Endothelial cell of hepatic sinusoid (primary cell): ENCODE measurements around the gene PKIB.
"Not testable (repeated sequence)": the region's sequence is repeated elsewhere in the genome, so short reads cannot be mapped to it uniquely, and the experiment has no call there.

Experiments
- in situ Hi-C: cut with HindIII; loops from 2 replicates; pipeline ENCODE4 v1.10.0; 2017; ENCODE audit warnings: low sequenced_read_pairs

Gene PKIB, protein sequence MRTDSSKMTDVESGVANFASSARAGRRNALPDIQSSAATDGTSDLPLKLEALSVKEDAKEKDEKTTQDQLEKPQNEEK

DNA sequence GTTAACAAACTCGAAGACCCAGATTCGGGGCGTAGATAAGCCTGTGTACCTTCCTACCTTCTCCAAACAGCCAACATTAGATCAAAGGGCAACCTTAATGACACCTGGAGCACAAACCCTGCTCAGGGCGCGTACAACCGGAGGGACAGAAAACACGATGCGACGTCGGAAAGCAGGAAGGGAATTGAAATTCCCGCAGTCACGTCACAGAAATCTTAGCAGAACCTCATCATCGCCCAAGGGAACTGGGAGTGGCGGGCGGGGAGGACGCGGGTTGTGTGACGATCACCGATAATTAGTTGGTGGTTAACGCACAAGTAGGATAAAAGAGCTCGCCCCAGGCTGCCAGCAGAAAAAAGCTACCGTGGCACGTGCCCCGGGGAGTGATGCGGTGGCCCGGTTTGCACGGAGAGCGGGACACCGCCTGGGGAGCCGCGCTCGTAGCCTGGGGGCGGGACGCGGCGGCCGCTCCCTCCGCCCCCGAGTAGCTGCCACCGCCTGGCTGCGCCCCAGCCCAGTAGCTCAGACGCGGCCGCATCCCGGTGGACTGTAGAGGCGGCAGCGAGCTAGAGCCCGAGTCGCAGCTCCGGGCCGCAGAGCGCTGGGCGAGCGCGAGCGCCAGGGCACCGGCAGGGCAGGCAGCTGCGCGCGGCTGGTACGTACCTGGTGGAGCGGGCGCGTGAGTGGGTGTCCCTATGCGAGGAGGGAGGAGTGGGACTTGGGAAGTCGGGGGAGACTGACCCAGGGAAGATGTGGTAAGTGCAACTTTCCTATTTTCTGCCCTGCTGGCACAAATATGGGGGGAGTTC is at the start of gene PKIB:
TSS of gene PKIB (plus strand) at position 525 of the 809 bp plus-strand sequence. CDS start 107,390 bp downstream, outside the sequence.
- in situ Hi-C loops = loop anchor here (5.0 kb wide), 1 partner anchor 47 kb away; no protein-coding TSS in a partner anchor

DNA sequence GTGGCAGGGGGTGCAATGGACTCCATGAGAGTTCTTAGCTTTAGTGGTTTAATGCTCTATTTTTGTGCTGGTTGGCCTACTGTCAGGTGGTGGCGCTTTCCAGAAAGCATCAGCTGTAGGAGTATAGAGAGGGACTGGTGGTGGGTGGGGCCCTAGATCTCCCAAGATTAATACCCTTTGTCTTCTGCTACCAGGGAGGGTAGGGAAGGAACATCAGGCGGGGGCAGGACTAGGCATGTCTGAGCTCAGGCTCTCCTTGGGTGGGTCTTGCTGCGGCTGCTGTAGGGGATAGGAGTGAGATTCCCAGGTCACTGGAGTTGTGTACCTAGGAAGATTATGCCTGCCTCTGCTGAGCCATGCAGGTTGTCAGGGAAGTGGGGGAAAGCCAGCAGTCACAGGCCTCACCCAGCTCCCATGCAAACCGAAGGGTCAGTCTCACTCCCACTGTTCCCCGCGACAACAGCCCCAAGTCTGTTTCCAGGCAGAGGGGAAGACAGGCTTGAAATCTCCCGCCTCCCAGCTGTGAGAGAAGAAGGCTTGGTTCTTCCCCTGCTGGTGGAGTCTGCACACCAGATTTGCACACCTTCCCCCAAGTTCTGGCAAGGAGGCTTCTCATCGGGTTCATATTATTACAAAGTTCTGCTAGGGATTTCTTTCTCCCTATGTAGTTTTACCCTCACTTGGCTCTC is 46.7 kb upstream of the PKIB start:
- in situ Hi-C loops = no loop called here

DNA sequence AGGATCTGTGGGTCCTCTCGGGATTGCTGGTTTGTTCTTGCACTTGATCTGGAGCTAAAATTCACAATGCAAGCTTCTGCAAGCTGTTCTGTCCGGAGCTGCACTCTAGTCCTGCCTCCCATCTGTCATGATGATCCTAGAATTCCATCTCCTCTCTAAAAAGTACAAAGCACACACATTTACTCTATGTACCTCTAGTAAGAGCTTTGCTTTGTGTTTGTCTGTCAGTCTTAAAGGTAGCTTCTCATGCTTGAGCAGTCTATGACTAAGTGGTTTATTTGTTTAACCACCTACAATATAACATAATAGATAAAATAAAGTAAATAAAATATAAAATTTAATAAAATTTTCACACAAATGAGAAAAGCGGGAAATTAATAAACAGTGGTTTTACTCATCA is 46.0 kb upstream of the PKIB start:
- in situ Hi-C loops = no loop called here

DNA sequence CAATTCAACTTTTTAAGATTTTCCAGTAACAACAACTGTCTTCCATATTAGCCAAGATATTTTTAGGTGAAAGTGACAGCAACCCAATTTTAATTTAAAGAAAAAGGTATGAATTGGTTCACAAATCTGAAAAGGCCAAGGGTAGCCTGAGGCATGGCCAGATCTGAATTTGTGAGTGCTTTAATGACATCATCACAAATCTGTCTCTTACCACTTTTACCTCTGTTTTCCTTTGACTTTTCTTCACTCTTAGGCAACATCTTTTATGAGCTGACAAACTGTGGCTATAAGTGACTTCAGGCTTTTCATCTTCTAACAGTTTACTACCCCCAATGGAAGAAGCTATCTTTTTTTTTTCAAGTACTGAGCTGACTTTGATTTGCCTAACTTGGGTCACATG is 44.5 kb upstream of the PKIB start:
- in situ Hi-C loops = no loop called here

DNA sequence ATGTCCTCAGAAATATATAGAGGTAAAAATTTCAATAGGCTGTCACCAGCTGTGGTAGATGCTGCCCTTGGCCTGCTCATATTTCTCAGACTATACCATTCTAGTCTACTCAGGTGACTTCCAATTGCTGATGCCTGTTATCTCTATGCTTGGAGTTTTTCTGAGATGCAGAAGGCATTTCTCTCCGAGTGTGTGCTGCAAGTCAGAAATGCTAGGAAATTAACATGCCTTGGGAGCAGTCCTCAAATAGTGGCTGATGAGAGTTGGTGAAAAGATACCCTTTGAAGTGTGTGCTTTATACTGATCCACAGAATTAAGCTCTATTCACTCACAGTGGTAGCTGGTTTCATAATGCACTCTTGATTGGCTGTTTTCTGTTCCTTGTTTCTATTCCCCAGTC is 43.2 kb upstream of the PKIB start:
- in situ Hi-C loops = no loop called here

DNA sequence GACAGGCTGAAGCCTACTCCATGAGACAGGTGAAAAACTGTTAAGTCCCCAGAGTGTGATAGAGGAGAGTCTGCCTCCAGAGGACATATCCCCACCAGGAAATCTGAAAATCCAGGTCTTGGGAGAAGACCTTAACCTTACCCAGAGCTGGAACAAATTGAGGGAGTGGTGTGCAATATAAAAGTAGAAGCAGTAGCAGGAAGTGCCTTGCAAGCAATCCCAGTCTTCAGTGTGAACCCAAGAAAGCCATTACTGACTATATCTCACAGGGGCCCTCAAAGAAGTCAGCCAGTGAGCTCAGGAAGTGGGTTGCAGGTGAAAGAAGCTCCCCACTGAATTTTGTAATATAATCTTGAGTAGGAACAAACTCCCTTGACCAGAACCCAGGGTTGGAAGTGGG is 41.9 kb upstream of the PKIB start:
- in situ Hi-C loops = no loop called here

DNA sequence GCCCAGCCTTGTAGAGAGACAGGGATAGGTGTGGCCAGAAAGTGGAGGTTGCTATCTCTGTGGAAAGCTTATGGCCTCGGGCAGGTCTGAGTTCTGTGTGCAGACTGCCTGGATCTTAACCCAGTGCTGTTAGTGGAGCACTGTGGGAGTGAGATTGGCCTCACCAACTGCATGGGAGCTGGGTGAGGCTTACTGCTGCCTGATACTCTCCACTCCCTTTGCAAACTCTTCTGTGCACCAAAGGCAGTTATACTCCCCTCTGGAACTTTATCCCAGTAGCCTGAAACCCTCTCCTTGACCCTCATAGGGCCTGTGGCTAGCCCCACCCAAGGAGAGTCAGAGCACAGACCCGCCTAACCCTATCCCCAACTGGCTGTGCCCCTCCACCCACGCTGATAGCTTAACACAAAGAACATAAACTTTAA is 41.4 kb upstream of the PKIB start:
- in situ Hi-C loops = no loop called here

DNA sequence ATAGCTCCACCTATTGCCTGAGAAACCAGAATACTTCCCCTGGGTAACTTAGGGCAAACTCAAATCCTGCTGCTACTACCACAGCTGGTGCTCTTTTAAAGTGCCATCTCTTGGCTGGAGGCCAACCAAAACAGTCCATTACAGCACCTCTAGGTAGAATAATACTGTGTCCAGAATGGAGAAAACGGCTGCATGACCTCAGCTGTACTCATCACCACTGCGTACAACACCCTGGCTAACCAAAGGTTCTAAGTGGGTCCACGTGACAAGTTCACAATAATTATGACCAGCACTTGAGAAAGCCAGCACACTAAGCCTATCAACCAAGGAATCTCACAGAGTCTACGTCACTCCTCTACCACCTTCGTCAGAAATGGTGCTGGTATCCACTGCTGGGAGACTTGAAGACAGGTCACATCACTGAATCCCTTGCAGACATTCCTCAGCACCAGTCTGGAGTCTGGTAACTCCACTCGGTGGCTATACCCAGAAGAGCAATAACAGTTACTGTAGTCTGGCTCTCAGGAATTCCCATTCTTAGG is 40.9 kb upstream of the PKIB start:
- in situ Hi-C loops = no loop called here

DNA sequence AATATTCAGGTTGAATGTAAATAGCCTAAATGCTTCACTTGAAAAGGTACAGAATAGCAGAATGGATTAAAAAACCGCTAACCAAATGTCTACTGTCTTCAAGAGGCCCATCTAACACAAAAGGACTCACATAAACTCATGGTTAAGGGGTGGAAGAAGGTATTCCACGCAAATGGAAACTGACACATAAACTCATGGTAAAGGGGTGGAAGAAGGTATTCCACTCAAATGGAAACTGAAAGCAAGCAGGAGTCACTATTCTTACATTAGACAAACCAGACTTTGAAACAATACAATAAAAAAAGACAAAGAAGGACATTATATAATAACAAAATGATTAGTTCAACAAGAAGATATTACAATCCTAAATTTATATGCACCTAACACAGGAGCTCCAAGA is 38.3 kb upstream of the PKIB start:
- in situ Hi-C loops = no loop called here

DNA sequence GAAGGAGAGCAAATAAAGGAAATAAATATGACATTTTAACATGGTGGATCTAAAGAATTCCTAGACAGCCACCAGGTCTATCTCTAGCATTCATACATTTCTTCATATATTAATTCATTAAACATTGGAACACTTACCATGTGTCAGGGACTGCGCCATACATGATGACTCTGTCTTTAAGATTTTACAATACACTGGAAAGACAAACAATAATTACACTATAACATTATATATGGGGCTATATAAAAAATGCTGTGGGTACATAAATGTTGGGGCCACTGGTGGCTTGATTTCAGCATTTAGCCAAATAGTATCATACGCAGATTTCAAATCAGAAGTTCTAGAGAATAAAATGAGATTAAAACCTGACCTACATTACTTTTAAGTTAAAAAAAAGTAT is 33.3 kb upstream of the PKIB start:
- in situ Hi-C loops = no loop called here

DNA sequence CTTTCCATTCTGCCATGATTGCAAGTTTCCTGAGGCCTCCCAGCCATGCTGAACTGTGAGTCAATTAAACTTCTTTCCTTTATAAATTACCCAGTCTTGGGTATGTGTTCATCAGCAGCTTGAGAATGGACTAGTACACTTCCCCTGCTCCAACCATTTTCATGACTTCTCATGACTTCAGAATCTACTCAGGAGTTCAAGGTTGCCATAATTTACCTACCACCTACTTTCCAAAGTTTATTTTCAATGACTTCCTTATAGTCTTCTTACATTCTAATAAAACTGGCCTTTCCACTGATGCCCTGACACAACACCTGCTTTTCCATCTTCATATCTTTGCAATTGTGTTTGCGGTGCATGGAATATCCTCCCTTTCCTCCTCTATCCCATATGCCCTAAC is 31.2 kb upstream of the PKIB start:
- in situ Hi-C loops = no loop called here

DNA sequence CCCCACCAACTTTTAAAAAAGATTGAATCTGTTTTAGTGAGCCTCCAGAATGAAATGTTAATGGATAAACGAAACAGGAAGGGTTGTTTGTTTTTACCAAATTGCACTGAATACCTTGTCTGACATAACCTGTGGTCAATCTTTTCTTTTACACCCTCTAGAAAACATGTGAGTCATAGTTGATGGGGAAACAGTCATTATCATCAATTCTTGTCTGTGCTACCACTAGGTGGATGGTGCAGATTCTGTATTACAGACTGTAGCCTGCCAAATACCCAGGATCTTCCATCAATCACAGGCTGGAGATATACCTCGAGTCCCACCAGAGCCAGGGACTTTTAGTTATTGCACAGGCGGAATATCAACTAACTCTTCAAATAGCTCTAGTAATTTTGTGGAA is 29.5 kb upstream of the PKIB start:
- in situ Hi-C loops = no loop called here

DNA sequence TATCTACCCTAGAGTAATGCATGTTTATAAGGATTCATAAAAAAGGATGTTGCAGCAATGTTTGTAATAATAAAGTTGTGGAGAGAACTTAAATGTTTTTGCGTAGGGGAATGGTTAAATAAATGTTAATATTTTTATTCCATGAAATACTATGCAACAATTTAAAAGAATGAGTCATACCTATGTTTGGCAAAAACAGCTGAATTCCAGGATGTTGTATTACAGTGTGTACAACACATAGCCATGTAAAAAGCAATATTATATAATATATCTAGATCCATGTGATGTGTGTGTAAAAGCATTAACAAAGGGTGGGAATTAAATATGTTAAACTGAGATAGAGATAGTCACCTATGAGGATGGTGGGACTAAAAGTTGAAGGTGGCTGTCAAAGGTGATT is 21.1 kb upstream of the PKIB start:
- in situ Hi-C loops = no loop called here

DNA sequence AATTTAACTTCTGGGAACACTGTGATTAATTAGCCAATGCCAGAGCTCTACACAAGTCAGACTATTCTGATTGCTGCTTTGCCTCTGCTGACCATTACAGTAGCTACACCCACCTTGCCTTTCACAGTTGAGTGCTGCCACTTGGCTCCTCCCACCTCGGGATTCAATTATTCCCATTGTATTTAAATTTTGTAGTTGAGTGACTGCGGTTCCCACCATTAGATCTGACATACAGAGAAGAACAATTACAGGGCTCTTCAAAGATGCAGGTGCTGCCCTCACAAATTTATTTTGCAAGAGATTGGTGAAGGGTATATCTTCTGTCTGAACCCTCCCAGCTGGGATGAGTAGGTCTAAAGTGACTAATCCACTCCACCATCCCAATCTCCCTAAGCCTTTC is 11.9 kb upstream of the PKIB start:
- in situ Hi-C loops = not testable (repeated sequence)

DNA sequence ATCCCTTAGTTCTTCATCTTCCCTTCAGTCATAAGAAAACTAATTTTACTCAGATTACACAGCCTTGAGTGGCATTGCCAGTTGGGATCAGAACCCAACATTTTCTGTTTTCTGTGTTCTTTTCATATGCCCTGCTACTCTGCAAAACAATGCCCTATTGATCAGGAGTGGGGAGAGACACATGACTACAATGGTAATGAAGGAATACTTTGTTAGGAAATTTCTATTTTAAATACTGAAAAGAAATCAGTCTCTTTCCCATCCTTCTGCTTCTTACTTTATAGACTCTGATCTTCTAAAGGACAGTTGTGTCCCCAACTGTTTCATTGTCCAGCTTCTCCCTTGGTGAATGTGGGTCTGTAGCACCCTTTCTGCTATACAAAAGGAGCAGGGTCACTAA is 5.5 kb upstream of the PKIB start:
- in situ Hi-C loops = loop anchor here (5.0 kb wide), 1 partner anchor 53 kb away; no protein-coding TSS in a partner anchor

DNA sequence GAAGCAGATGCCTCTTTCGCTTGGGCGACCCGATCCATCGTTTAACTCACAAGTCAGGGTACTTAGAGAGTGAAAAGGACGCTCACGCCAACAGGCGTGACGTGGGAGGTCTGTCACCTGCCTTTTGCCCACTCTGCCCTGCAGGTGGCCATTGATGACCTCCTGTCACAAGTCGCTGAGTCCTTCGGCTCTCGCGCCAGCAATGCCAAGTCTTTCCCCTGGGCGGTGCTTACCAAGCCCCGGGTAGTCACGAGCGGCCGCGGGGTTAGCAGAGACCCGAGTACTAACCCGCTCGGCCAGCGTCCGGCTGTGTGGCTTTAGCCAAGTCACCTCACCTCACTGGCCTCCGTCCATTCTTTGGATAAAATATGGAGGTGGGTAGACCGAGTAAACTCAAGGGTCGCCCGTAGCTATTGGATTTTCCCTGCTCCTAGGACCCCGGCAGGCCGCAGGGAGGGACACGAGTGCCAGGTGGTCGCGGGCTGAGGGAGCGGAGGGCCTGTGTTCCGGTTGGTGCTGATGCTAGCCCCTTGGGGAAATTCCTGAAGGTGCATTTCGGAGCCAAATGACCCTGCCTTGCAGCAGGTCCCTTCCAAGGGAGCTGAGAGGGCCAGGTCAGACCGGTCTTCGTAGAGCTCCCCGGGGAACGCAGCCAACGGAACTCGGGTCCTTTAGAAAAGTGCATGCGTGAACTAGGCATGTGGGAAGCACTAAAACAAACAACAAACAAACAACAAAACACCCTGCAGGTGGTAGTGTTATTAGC is 668 bp downstream of the PKIB start:
- in situ Hi-C loops = no loop called here

DNA sequence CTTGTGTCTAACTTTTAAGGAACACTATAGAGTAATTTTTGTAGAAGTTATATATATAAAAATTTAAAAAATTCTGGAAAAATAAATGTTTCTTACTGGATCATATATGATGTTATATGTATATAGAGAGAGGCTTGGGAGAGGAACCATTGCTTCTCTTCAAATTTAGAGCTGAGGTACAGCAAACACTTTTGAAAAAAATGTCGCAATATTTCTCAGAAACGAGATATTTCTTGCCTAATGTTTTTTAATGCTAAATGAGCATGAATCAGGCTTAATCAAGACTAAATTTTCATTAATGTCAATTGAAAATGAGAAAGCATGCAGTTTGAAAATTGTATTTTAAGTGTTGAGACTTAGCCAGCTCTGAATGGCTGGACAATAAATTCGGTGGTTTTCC is 2.6 kb downstream of the PKIB start:
- in situ Hi-C loops = no loop called here

DNA sequence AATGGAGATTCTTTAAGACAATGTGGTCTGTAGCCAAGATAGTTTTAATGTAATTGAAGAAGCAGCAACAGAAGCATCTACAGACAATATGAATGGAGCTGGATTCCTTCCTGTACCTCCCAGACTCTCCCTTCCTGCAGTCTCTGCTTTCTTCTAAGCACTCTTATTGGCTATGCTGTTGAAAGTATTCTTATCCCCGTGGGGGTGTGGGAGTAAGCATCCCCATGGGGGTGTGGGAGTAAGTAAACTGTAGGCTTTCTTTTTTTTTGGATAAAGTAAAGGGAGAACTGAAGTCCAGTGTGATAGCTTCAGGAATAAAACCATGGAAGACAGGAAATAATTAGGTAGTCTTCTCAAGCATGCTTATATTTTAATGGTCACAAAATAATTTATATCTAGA is 4.1 kb downstream of the PKIB start:
- in situ Hi-C loops = no loop called here

DNA sequence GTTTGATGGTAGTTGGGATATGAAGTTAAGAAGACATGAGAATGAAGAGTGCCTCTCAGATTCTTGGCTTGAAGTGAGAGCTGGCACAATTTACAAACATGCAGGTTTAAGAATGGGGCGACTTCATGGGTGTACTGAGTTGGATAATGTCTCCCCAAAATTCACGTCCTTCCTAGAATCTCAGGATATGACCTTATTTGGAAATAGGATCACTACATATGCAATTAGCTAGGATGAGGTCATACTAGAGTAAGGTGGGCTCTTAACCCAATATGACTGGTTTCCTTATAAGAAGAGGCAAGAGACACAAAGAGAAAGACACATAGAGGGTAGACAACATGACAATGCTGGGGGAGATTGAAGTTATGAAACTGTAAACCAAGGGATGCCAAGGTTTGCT is 5.2 kb downstream of the PKIB start:
- in situ Hi-C loops = no loop called here

DNA sequence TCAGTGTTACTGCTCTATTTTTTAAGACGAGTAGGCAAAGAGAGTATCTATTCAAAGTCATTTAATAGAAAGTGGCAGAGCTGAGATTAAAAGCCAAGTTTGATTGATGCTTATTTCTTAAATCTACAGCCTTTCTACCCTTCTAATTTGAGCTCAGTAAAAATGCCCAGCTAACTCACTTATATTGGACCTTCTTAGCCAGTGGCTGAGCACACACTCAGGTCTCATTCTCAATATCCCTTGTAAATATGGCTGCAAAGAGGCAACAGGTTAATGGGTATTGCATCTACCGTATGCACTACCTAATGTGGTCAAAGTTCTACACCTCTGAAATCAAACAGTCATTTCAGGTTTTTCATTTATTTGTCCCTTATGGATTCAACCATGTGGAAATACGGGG is 6.7 kb downstream of the PKIB start:
- in situ Hi-C loops = no loop called here

DNA sequence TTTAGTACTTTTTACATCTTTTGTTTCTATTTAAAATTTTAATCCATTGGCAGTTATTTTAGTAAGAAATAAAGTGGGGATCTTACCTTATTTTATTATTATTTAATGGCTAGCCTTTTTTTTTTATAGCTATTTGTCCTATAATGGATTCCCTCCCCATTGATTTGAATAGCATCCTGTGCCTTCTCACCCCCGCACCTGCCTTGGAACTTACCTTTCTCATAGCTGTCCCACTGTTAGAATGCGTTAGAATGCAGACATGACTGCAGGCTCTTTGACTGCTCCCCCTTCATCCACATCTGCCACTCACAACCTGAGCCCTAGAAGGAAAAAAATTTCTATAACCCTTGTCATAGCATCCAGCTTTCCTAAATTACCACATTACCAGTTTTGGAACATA is 9.1 kb downstream of the PKIB start:
- in situ Hi-C loops = no loop called here
